DMS153 treated with DMSO at 0.1 percent for 48 hours (cell line): ENCODE measurements around the gene COG1.
"Not testable (repeated sequence)": the region's sequence is repeated elsewhere in the genome, so short reads cannot be mapped to it uniquely, and the experiment has no call there.

ENCODE experiments used
- DNase-seq: peaks from one replicate; lab custom pipeline; 2025; ENCODE audit not compliant: unreplicated experiment; lab: John Stamatoyannopoulos, UW

COG1 gene, protein sequence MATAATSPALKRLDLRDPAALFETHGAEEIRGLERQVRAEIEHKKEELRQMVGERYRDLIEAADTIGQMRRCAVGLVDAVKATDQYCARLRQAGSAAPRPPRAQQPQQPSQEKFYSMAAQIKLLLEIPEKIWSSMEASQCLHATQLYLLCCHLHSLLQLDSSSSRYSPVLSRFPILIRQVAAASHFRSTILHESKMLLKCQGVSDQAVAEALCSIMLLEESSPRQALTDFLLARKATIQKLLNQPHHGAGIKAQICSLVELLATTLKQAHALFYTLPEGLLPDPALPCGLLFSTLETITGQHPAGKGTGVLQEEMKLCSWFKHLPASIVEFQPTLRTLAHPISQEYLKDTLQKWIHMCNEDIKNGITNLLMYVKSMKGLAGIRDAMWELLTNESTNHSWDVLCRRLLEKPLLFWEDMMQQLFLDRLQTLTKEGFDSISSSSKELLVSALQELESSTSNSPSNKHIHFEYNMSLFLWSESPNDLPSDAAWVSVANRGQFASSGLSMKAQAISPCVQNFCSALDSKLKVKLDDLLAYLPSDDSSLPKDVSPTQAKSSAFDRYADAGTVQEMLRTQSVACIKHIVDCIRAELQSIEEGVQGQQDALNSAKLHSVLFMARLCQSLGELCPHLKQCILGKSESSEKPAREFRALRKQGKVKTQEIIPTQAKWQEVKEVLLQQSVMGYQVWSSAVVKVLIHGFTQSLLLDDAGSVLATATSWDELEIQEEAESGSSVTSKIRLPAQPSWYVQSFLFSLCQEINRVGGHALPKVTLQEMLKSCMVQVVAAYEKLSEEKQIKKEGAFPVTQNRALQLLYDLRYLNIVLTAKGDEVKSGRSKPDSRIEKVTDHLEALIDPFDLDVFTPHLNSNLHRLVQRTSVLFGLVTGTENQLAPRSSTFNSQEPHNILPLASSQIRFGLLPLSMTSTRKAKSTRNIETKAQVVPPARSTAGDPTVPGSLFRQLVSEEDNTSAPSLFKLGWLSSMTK

GRCh38 chr17:73192894-73193701, at the start of gene COG1:
Gene COG1 (plus strand): TSS chr17:73193055. CDS start chr17:73193070, 15 bp downstream.
- peak; percentile 37 for DNase-seq

GRCh38 chr17:73144209-73144608, 48.6 kb upstream of the COG1 start:
- DNase-seq: not testable (repeated sequence)

GRCh38 chr17:73145641-73146040, 47.2 kb upstream of the COG1 start:
- no peak for DNase-seq

GRCh38 chr17:73147791-73148190, 45.1 kb upstream of the COG1 start:
- DNase-seq: not testable (repeated sequence)

DNA sequence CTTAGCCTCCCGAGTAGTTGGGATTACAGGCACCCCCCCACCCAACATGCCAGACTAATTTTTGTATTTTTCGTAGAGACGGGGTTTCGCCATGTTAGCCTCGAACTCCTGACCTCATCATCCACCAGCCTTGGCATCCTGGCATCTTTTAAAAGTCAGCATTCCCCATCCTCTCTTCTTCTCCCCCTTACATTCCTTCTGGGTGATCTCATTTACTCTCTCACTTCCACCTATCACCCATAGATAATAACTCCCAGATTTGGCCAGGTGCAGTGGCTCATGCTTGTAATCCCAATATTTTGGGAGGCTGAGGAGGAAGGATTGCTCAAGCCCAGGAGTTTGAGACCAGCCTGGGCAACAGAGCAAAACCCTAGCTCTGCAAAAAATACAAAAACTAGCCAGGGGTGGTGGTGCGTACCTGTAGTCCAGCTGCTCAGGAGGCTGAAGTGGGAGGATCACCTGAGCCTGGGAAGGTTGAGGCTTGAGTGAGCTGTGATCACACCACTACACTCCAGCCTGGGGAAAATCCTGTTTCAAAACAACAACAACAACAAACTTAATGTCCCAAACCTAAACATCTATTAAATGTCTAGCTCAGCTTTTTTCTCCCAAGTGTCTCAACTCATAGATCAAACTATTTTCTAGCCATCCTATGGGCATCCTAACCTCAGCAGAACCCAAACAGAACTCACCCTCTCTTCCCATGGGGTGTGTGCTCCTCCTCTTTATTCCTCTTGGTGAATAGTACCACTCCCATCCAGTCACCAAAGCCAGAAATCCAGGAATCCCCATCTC, 44.1 kb upstream of the COG1 start:
- no peak for DNase-seq

GRCh38 chr17:73150622-73151300, 42.1 kb upstream of the COG1 start:
- not testable (repeated sequence) for DNase-seq

GRCh38 chr17:73151916-73152632, 40.8 kb upstream of the COG1 start:
- no peak for DNase-seq

GRCh38 chr17:73155410-73156165, 37.3 kb upstream of the COG1 start:
- DNase-seq: no peak

GRCh38 chr17:73156166-73156840, 36.6 kb upstream of the COG1 start:
- DNase-seq: peak; percentile 51

GRCh38 chr17:73156887-73157520, 35.9 kb upstream of the COG1 start:
- no peak for DNase-seq

GRCh38 chr17:73157521-73157890, 35.3 kb upstream of the COG1 start:
- no peak for DNase-seq

- no peak for DNase-seq
These were observed 34.7 kb upstream of the COG1 start for GRCh38 chr17:73158133-73158532.

DNA sequence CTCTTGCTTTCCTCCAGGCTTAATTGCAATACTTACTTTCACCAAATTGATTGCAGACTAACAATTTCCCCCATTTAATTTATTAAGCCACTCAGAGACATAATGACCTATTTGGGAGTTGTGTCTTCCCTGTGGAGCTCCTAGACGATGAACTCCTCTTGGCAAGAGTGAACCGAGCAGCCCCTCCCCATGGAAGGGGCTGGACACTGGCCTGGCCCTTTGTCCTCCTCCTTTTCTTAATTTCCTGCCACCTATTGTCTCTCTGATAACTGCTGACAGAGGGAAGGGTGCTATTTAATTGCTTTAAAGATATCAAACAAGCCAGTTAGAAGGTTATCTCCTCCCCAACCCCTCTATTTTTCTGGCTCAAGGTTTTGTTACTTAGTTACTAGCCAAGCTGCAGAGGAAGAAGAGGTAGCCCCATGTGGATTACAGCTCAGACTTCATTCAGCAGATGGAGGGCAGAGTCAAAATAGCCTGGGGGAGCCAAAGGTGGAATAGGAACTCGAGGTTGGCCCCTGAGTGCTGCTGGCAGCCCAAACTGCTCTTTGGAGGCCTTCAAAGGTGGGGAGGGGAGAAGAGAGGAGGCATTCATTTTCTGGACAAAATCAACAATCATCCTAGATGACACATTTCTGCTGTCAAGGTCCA, 31.8 kb upstream of the COG1 start:
- DNase-seq: no peak

DNA sequence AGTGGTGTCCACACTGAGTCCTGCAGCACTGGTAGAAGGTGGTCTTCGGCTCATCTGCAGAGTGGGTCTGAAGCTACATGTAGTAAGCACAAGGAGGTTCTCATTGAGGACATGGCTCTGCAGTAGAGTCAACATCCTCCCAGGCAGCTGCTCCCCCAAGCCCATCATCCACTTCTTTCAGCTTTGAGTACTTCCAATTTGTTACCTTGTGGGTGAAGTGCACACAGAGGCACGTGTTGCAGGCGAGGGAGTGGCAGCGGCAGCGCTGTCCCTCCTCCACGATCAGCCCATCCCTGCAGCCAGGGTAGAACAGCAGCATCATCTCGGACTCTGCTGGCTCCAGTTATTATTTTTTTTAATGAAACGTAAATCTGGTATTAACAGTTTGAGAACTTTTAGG, 29.8 kb upstream of the COG1 start:
- DNase-seq: peak; percentile 33

DNA sequence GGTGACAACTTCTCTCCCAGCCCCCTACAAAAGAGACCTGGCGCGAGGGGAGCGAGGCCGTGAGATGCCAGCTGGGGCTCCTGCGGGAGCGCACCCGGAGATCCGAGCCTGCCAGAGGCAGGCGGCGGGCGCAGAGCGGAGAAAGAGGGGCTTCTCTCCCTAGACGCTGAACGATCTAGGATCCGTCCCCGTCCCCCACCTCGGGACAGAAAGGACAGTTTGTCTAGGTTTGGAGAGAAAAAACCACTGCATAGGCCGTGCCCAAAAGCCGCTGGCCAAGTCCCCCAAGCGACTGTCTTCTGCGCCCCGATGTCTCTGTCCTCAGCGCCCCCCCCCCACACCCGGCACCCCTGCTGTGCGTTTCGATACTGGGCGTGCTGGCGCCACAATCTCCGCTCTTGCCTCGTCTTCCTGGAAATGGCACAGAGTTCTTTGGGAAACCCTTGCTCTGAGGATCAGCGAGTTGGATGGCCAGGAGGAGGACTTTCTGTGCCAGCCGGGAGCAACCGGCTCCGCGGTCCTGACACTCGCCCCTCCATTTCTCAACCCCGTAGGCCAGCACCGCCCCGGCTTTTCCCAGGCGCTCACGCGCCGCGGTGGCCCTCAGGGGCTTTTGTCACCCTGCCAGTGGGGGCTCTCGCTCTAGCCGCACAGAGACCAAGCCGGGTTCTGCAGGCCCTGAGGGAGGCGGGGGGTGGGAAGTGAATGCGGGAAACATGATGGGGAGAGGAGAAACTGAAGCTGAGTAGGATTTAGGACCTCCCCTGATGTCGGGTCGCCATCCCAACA, 27.0 kb upstream of the COG1 start:
- no peak for DNase-seq
